ENCODE measurements around the gene ADGRL3. TPM values are rescaled to one million over a fixed set of nuclear protein-coding genes. Genes with fewer than 3 reads are reported as not detected.
"Not testable (repeated sequence)": the region's sequence is repeated elsewhere in the genome, so short reads cannot be mapped to it uniquely, and the experiment has no call there.

The ADGRL3 gene
- total RNA-seq, 1 experiment from 2014 or later = not detected

DNA sequence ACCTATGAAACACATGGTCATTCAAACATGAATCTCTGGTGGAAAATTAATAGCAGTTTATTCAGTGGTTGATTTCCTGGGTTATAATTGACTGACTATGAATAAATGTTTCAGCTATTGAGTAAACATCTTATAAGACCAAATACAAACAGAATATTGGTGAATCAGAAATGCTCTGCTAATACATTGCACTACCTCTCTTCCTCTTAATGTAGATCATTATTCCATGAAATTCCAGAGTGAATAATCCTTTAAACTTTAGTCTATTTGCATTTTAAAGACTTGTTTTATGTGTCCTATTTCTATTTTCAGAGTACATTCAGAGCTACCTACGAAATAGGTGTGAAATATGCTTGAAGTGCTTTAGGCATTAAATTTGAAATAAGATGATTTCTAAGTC is 715.4 kb downstream of the ADGRL3 start:
- DNase-seq (ENCODE audit: low read depth) = no peak
- in situ Hi-C loops (cut with HindIII; ENCODE audit: low pct_unique_long_range_greater_than_20kb, low sequenced_read_pairs) = no loop called here

DNA sequence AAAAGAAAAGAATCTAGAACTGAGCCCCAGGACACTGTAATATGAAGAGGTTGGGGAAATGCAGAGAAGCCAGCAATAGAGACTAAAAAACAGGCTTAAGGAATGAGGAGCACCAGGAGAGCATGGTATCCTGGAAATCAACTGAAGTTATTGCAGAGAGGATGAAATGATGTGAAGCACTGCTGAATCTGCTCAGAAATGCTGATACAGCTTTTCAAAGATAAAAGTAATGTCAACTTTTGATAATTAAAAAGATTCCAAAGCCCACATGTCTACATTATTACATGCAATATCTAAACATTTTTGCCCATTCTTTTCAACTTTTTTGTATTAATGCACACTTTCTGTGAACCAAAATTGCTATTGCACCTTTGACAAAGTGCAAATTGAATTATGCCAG is 718.4 kb downstream of the ADGRL3 start:
- in situ Hi-C loops (cut with HindIII; ENCODE audit: low pct_unique_long_range_greater_than_20kb, low sequenced_read_pairs) = no loop called here
- DNase-seq (ENCODE audit: low read depth) = no peak

DNA sequence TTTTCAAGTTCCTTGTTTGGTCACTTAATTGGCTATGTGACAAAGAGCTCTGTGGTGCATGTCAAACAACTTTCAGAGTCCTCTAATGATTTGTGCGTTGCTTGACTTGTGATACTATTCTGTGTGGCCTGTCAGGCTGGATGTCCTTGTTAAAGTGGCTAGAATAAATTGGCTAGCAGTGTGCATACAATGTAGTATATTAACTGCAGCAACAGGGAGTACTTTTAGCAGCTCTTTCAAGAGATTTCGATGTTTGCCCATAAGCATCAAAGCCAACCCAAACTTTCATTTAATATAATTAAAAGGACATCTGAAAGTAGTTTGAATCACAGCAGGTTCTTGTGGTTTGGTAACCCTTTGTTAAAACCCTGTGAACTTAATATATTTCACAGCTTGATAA is 718.9 kb downstream of the ADGRL3 start:
- in situ Hi-C loops (cut with HindIII; ENCODE audit: low pct_unique_long_range_greater_than_20kb, low sequenced_read_pairs) = no loop called here
- no peak for DNase-seq (ENCODE audit: low read depth)

DNA sequence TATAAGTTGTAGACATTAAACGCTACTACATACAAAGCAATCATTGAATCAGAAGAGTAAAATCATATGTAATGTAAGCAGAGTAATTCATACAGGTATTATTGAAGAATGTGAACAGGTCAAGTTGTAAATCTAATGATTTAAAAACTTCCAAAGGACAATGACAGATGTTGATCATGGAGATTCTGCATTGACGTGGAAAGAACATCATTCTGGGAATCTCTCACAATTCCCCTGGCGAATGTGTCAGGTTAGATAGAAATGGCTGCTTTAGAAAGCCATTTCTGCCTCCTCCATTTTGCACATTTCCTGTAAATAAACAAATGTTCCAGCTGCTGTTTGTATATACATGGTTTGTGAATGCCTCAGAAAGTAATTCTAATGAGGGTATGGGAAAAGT is 719.4 kb downstream of the ADGRL3 start:
- DNase-seq (ENCODE audit: low read depth) = no peak
- in situ Hi-C loops (cut with HindIII; ENCODE audit: low pct_unique_long_range_greater_than_20kb, low sequenced_read_pairs) = no loop called here

DNA sequence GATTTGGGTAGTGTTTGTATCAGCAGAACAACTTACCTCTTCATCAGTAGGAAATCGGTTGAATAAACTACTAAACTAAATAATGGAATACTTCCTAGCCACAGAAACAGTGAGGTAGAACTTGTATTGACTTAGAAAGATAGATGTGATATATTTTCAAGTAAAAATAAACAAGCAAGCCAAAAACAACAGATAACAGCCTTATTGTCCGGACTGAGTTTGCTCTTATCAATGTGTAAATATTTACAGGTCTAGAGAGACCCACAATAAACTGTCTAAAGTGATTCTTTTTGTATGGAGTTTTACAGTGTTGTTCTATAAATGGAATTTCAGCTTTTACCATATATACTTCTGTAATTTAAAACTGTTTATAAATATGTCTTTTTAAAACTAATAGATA is 721.8 kb downstream of the ADGRL3 start:
- no peak for DNase-seq (ENCODE audit: low read depth)
- in situ Hi-C loops (cut with HindIII; ENCODE audit: low pct_unique_long_range_greater_than_20kb, low sequenced_read_pairs) = no loop called here

DNA sequence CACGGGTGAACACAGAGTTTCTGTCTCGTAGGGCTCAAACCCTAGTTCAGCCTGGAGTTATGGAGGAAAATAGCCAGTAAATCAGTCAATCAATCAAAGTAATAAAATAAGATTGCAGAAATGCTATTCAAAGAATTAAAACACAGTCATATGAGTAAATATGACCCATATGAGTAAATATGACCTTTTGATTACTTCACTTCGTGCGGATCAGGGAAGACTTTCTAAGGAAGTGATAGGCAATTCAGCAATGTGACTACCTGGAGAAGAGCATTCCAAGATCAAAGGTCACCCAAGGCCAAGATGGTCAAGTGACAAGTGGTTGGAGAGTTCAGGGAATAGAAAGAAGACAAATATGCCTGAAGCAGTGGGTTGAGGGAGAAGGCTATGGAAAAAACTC is 722.6 kb downstream of the ADGRL3 start:
- DNase-seq (ENCODE audit: low read depth) = no peak
- in situ Hi-C loops (cut with HindIII; ENCODE audit: low pct_unique_long_range_greater_than_20kb, low sequenced_read_pairs) = no loop called here

DNA sequence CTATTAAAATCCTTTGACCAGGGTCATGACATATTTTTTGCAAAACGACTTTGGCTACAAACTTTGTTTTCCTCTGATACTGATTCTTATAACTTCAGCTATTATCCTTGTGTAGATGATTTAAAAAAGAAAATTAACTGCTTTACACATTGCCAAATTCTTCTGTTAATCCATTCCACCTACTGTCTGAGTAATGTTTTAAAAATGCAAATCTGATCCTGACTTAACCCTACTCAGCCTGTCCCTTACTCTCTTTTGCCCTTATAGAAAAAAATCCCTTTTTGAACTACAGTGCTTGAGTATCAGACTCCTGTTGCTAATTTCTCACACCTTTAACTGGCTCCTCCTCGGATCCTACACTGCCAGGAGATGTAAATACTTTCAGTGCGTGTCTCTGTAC is 723.1 kb downstream of the ADGRL3 start:
- in situ Hi-C loops (cut with HindIII; ENCODE audit: low pct_unique_long_range_greater_than_20kb, low sequenced_read_pairs) = no loop called here
- DNase-seq (ENCODE audit: low read depth) = no peak

DNA sequence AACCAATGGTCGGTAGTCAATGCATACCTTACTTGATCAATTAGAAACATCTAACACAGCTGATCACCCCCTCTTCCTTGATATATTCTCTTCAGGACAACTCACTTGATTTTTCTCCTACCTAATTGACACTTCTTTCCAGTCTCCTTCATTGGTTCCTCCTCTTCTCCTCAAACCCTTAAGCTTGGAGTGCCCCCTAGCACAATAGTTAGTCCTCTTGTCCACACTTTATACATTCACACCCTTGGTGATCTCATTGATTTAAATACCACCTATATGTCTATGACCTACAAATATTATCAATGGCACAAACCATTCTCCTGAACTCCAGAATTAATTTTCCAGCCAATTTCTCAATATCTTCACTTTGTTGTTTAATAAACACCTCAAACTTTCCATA is 724.0 kb downstream of the ADGRL3 start:
- DNase-seq (ENCODE audit: low read depth) = no peak
- in situ Hi-C loops (cut with HindIII; ENCODE audit: low pct_unique_long_range_greater_than_20kb, low sequenced_read_pairs) = no loop called here

DNA sequence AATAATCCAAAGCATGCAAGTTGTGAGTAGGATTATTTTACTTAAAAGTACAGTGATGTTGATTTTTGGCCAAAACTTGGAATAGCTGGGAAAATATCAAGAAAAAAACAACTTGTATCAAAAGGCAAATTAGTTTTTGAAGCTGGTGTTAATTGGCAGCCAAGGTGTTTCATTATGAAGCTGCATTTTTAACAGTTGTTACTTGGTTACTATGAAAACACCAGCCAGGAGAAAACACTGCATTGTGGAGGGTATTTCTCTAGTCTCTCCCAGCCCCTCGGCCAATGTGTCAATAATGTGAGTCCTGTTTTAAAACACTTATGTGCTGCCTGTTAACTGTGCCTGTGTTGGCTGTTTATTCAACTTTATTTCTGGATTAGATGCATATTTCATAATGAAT is 733.4 kb downstream of the ADGRL3 start:
- DNase-seq (ENCODE audit: low read depth) = no peak
- in situ Hi-C loops (cut with HindIII; ENCODE audit: low pct_unique_long_range_greater_than_20kb, low sequenced_read_pairs) = no loop called here

DNA sequence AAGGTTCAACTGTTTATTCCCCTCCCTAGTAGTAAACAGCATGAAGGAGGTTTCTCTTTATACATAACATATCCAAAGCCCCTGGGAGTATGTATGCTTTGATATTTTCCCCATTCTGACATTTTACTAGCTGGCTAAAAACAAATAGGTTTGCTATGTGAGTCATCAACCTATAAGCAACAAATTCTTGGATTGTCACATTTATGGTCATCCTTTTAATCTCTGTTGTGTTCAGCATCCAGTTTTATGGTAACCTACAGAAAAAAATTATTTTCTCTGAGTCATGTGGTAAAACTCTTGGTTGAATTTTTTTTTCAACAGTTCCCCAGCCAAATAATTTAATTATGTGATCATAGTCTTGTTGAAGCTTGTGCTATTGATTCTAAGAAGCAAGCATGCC is 734.1 kb downstream of the ADGRL3 start:
- in situ Hi-C loops (cut with HindIII; ENCODE audit: low pct_unique_long_range_greater_than_20kb, low sequenced_read_pairs) = no loop called here
- DNase-seq (ENCODE audit: low read depth) = no peak

DNA sequence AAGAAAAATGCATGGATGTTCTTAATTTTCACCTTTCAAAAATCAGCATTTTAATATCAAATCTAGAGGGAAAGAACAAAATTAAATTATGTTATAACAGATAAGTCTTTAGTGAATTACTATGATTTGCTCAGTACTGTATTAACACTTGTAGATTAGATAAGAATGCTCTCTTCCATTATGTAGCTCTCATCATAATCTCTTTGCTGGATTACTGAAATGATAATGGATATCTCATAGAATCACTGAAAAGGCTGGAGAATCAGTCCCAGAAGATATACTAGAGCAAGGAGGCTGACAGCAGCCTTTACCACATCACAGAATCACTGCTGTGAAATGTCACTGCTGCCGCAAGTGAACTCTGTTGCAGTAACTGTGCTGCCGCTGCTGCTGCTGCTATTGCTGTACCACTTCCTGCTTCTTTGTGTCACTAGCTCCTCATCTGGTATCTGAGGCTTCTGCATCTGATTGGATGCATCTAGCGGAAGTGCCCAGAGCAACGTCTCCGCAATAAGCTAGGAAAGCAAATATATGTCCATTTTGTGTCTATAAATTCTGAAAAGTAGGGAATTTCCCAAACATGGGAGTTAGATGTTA is 738.2 kb downstream of the ADGRL3 start:
- no peak for DNase-seq (ENCODE audit: low read depth)
- in situ Hi-C loops (cut with HindIII; ENCODE audit: low pct_unique_long_range_greater_than_20kb, low sequenced_read_pairs) = no loop called here

DNA sequence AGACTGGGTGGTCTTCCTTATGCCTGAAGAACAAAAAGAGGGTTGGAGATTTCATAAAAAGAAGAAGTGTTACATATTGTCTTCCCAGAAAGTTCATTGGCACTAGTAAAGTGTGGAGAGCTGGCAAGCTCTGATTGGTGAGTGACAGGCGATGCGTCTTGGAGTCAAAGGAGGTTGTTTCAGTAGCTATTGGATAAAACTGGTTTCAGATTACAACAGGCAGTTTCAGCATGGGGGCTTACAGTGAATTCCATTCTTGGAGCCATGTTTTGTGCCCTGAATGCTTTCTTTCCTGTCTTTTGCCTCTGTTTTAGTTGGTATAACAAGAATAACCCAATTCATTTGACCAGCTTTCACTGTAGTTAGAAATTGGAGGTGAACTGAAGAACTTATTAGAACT is 750.5 kb downstream of the ADGRL3 start:
- in situ Hi-C loops (cut with HindIII; ENCODE audit: low pct_unique_long_range_greater_than_20kb, low sequenced_read_pairs) = no loop called here
- no peak for DNase-seq (ENCODE audit: low read depth)

DNA sequence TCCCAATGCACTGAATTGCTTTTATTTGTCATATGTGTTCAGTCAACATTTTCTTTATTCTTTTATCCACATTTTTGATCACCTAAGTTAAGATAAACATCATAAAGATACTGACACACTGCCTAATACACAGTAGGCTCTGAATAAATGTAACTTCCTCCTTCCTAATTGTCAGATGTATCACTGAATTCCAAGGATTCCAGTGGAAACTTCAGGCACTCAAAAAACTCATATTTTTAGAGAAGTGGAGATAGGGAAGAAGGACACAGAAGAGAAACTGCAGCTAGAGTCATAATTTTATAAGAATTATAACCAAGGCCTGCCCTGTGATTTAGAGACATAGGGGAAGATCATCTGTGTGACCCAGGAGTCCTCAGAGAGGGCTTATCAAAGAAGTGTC is 753.3 kb downstream of the ADGRL3 start:
- no peak for DNase-seq (ENCODE audit: low read depth)
- in situ Hi-C loops (cut with HindIII; ENCODE audit: low pct_unique_long_range_greater_than_20kb, low sequenced_read_pairs) = no loop called here

DNA sequence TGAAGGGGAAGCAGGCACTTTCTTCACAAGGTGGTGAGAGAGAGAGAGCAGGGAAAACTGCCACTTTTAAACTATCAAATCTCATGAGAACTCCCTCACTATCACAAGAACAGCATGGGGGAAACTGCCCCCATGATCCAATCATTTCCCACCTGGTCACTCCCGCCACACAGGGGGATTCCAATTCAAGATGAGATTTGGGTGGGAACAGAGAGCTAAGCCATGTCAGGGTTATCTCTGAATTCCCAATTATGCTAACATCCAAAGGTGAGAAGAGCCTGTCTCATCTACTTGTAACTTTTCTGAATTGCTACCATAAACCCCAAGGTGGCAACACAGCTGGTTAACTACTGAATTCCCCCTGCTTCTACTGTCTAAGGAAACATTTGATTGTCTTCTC is 758.5 kb downstream of the ADGRL3 start:
- in situ Hi-C loops (cut with HindIII; ENCODE audit: low pct_unique_long_range_greater_than_20kb, low sequenced_read_pairs) = no loop called here
- DNase-seq (ENCODE audit: low read depth) = no peak

DNA sequence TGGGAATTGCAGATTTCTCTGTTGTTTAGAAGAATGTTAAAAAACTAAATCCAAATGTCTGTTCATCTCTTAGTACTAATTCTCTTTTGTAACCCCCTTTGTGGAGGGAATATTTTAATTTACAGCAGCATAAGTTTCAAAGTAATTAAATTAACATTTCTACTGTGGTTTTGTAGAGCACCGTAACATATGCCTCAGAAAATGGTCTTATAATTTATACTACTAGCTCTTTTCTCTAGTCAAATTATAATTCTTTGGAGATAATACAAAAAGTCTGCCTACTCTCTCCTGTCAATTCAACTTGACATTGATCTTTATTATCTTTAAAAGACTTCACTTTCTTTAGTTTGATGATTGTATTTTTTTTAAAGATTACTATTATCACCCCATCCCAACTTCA is 759.0 kb downstream of the ADGRL3 start:
- DNase-seq (ENCODE audit: low read depth) = no peak
- in situ Hi-C loops (cut with HindIII; ENCODE audit: low pct_unique_long_range_greater_than_20kb, low sequenced_read_pairs) = no loop called here

DNA sequence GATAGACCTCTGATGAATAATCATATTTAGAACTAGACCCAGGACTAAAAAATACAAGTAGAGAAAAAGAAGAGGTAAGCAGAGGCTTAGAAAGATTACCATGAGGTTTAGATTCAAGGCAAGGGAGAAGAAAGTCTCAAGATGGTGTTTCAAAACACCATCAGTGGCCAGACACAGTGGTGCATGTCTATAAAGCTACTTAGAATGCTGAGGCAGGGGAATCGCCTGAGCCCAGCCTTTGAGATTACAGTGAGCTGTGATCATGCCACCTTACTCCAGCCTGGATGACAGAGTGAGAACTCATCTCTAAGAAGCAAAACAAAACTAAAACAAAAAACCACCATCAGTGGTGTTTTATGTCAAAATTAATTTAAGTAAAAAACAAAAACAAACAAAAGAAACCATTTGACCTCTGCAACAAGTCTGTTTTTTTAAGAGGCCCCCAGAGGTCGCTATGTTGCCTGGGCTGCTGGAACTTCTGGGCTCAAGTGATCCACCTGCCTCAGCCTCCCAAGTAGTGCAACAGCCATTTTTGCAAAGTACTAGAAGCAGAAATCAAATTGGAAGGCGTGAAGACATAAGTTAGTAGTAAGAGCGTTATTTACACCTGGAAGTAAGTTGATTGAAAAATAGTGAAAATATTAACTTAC is 784.3 kb downstream of the ADGRL3 start:
- in situ Hi-C loops (cut with HindIII; ENCODE audit: low pct_unique_long_range_greater_than_20kb, low sequenced_read_pairs) = no loop called here
- DNase-seq (ENCODE audit: low read depth) = no peak

DNA sequence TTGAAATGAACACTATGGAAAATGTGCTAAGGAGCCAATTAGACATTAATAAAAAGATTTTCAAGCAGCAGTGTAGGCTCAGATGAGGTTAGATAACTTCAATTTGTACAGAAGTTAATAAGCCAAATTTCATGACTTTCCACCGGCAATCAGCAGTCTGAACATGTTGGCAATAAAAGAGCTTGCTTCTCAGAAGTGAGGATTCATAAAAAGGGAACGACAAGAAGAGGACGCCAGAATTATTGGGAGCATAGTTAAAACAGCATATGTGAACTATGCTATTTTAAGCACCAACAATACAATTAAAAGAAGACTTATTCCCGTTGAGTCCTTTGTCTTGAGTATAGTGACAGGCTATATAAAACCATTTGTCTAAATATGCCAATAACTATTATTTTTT is 785.3 kb downstream of the ADGRL3 start:
- in situ Hi-C loops (cut with HindIII; ENCODE audit: low pct_unique_long_range_greater_than_20kb, low sequenced_read_pairs) = no loop called here
- DNase-seq (ENCODE audit: low read depth) = no peak

DNA sequence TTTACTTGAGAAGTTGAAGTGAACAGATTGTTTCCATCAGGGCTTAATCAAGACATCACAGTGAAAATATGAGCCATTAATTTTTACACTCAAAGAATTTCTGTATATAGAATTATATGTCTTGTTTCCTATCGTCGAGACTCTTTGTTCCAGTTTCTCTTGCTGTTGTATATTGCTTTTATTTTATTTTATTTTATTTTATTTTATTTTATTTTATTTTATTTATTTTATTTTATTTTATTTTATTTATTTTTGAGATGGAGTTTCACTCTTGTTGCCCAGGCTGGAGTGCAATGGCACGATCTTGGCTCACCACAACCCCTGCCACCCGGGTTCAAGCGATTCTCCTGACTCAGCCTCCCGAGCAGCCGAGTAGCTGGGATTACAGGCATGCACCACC is 786.8 kb downstream of the ADGRL3 start:
- DNase-seq (ENCODE audit: low read depth); in situ Hi-C loops (cut with HindIII; ENCODE audit: low pct_unique_long_range_greater_than_20kb, low sequenced_read_pairs): not testable (repeated sequence)

DNA sequence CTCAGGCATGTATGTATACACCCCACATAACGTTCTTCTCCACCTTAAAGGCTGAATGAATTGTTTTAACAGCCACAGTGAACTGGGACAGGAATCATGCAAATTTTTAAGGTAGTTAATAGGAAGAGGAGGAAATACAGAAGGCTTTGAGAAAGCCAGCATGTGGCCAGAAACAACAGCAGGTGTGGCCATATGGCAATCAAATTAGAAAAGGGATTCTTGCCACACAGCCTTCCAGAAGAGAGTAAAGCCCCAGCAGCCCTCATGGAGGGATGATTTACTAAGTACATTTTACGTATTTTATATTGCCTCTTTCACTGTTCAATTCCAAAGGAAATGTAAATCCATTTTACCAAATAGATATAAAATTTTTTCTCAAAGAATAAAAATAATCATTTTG is 792.2 kb downstream of the ADGRL3 start:
- in situ Hi-C loops (cut with HindIII; ENCODE audit: low pct_unique_long_range_greater_than_20kb, low sequenced_read_pairs) = no loop called here
- no peak for DNase-seq (ENCODE audit: low read depth)

DNA sequence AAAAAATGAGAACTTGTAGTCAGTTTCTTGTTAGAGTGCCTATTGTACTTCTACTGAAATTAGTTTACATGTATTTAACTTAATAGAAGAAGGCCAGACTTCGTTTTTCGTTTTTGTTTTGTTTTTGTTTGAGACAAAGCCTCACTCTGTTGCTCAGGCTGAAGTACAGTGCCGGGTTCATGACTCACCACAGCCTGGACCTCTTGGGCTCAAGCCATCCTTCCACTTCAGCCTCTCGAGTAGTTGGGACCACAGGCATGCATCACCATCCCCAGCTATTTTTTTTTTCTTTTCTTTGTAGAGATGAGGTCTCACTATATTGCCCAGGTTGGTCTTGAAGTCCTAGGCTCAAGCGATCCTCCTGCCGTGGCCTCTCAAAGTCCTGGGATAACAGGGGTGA is 793.9 kb downstream of the ADGRL3 start:
- no peak for DNase-seq (ENCODE audit: low read depth)
- in situ Hi-C loops (cut with HindIII; ENCODE audit: low pct_unique_long_range_greater_than_20kb, low sequenced_read_pairs) = no loop called here

Data from Caki2 (cell line).